ENCODE results near the gene FBXO46. TPM values are rescaled to one million over a fixed set of nuclear protein-coding genes. Genes with fewer than 3 reads are reported as not detected.

FBXO46 gene
- total and polyA plus RNA-seq, 2 of the 13 experiments (the other 11 are each of a cell fraction or from before 2014, with no cell fraction given) = 6.2 to 6.4 TPM

DNA sequence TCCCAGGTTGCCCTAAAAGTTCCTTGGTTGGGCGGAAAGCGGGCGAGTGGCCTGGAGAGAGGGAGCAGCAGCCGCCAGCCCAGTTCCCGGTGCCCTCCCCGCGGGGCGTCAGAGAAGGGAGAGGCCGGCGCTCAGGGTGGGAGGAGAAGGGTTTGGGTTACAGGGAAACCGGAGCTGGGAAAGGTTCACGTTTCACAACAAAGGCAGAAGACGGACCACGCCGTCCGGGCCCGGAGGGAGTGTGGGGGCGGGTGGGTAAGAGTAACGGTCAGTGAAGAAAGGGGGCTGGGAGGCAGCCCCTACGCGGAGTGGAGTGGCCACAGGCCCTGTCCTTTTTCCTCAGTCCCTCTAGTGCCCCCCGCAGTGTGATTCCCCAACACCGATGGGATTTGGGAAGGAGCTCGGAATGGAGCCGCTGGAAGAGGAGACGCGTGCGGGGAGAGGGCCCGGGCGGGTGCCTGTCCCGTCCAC, 36.7 kb upstream of the FBXO46 start (continued):
- TF ChIP-seq, protein P1, sequence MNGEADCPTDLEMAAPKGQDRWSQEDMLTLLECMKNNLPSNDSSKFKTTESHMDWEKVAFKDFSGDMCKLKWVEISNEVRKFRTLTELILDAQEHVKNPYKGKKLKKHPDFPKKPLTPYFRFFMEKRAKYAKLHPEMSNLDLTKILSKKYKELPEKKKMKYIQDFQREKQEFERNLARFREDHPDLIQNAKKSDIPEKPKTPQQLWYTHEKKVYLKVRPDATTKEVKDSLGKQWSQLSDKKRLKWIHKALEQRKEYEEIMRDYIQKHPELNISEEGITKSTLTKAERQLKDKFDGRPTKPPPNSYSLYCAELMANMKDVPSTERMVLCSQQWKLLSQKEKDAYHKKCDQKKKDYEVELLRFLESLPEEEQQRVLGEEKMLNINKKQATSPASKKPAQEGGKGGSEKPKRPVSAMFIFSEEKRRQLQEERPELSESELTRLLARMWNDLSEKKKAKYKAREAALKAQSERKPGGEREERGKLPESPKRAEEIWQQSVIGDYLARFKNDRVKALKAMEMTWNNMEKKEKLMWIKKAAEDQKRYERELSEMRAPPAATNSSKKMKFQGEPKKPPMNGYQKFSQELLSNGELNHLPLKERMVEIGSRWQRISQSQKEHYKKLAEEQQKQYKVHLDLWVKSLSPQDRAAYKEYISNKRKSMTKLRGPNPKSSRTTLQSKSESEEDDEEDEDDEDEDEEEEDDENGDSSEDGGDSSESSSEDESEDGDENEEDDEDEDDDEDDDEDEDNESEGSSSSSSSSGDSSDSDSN (CRISPR knock-in tag; IDR thresholded peaks at IDR 0.05) = no peak
- TF ChIP-seq GABPA (IDR thresholded peaks at IDR 0.05; ENCODE audit: low read depth, low read length) = no peak
- no peak for TF ChIP-seq GABPA (CRISPR knock-in tag; IDR thresholded peaks at IDR 0.05; ENCODE audit: low read depth)
- TF ChIP-seq RAD51 (IDR thresholded peaks at IDR 0.05; ENCODE audit: borderline replicate concordance) = no peak
- TF ChIP-seq REXO4 (CRISPR knock-in tag; IDR thresholded peaks at IDR 0.05; ENCODE audit: borderline replicate concordance) = no peak
- no peak for TF ChIP-seq EEA1 (CRISPR knock-in tag; IDR thresholded peaks at IDR 0.05; ENCODE audit: borderline replicate concordance)
- no peak for TF ChIP-seq KDM6A (CRISPR knock-in tag; IDR thresholded peaks at IDR 0.05; ENCODE audit: low read depth)
- TF ChIP-seq, protein P2, sequence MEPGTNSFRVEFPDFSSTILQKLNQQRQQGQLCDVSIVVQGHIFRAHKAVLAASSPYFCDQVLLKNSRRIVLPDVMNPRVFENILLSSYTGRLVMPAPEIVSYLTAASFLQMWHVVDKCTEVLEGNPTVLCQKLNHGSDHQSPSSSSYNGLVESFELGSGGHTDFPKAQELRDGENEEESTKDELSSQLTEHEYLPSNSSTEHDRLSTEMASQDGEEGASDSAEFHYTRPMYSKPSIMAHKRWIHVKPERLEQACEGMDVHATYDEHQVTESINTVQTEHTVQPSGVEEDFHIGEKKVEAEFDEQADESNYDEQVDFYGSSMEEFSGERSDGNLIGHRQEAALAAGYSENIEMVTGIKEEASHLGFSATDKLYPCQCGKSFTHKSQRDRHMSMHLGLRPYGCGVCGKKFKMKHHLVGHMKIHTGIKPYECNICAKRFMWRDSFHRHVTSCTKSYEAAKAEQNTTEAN (CRISPR knock-in tag; conservative IDR thresholded peaks at IDR 0.05) = no peak
- TF ChIP-seq SALL2 (CRISPR knock-in tag; IDR thresholded peaks at IDR 0.05) = no peak
- no peak for TF ChIP-seq ZBTB3 (CRISPR knock-in tag; IDR thresholded peaks at IDR 0.05; ENCODE audit: borderline replicate concordance, low read depth)
- no peak for TF ChIP-seq IKZF1 (IDR thresholded peaks at IDR 0.05)
- no peak for TF ChIP-seq ZNF879 (CRISPR knock-in tag; IDR thresholded peaks at IDR 0.05)
- no peak for TF ChIP-seq ZNF12 (CRISPR knock-in tag; IDR thresholded peaks at IDR 0.05)
- no peak for TF ChIP-seq ZNF501 (CRISPR knock-in tag; IDR thresholded peaks at IDR 0.05)
- TF ChIP-seq, protein P3, sequence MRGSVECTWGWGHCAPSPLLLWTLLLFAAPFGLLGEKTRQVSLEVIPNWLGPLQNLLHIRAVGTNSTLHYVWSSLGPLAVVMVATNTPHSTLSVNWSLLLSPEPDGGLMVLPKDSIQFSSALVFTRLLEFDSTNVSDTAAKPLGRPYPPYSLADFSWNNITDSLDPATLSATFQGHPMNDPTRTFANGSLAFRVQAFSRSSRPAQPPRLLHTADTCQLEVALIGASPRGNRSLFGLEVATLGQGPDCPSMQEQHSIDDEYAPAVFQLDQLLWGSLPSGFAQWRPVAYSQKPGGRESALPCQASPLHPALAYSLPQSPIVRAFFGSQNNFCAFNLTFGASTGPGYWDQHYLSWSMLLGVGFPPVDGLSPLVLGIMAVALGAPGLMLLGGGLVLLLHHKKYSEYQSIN (CRISPR knock-in tag; IDR thresholded peaks at IDR 0.05; ENCODE audit: borderline replicate concordance) = no peak
- TF ChIP-seq MAFK (conservative IDR thresholded peaks at IDR 0.05 in 1 of 2, IDR thresholded peaks at IDR 0.05 in 1 of 2; ENCODE audit: low read length in 2 of 2) = no peak
- TF ChIP-seq HMGA1 (CRISPR knock-in tag; conservative IDR thresholded peaks at IDR 0.05) = no peak
- TF ChIP-seq, protein P4, sequence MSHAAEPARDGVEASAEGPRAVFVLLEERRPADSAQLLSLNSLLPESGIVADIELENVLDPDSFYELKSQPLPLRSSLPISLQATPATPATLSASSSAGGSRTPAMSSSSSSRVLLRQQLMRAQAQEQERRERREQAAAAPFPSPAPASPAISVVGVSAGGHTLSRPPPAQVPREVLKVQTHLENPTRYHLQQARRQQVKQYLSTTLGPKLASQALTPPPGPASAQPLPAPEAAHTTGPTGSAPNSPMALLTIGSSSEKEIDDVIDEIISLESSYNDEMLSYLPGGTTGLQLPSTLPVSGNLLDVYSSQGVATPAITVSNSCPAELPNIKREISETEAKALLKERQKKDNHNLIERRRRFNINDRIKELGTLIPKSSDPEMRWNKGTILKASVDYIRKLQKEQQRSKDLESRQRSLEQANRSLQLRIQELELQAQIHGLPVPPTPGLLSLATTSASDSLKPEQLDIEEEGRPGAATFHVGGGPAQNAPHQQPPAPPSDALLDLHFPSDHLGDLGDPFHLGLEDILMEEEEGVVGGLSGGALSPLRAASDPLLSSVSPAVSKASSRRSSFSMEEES (CRISPR knock-in tag; IDR thresholded peaks at IDR 0.05) = no peak
- no peak for TF ChIP-seq NFIC (IDR thresholded peaks at IDR 0.05; ENCODE audit: low read length)
- TF ChIP-seq NPAS2 (CRISPR knock-in tag; IDR thresholded peaks at IDR 0.05; ENCODE audit: borderline replicate concordance) = no peak
- TF ChIP-seq DNMT3B (CRISPR knock-in tag; conservative IDR thresholded peaks at IDR 0.05) = no peak
- no peak for TF ChIP-seq ZBTB7B (CRISPR knock-in tag; IDR thresholded peaks at IDR 0.05)
- TF ChIP-seq, protein P5, sequence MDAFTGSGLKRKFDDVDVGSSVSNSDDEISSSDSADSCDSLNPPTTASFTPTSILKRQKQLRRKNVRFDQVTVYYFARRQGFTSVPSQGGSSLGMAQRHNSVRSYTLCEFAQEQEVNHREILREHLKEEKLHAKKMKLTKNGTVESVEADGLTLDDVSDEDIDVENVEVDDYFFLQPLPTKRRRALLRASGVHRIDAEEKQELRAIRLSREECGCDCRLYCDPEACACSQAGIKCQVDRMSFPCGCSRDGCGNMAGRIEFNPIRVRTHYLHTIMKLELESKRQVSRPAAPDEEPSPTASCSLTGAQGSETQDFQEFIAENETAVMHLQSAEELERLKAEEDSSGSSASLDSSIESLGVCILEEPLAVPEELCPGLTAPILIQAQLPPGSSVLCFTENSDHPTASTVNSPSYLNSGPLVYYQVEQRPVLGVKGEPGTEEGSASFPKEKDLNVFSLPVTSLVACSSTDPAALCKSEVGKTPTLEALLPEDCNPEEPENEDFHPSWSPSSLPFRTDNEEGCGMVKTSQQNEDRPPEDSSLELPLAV (CRISPR knock-in tag; conservative IDR thresholded peaks at IDR 0.05; ENCODE audit: low read depth) = no peak
- no peak for TF ChIP-seq TOE1 (CRISPR knock-in tag; IDR thresholded peaks at IDR 0.05)
- TF ChIP-seq NR1H2 (CRISPR knock-in tag; IDR thresholded peaks at IDR 0.05; ENCODE audit: borderline replicate concordance, low read depth) = no peak
- TF ChIP-seq PITX1 (CRISPR knock-in tag; IDR thresholded peaks at IDR 0.05) = no peak
